Activated CD4-positive, alpha-beta T cell treated with anti-CD3 and anti-CD28 coated beads, Interleukin-2, amount 50 U/mL, for 4 hours (primary cell): Measurements from ENCODE around the gene HIVEP3.
"Not testable (repeated sequence)": the region's sequence is repeated elsewhere in the genome, so short reads cannot be mapped to it uniquely, and the experiment has no call there.

Experiments
- DNase-seq, 2 experiments: peaks; one replicate each; pipeline ENCODE4 v3.0.0-alpha.2; 2020

The HIVEP3 gene

GRCh38 chr1:41572224-41572623 lies 346.5 kb downstream of the HIVEP3 start:
- DNase-seq, result no peak

GRCh38 chr1:41571041-41571440 lies 347.7 kb downstream of the HIVEP3 start:
- no peak for DNase-seq

GRCh38 chr1:41568204-41568603 lies 350.5 kb downstream of the HIVEP3 start:
- DNase-seq, result no peak

- DNase-seq, result no peak
Measured at GRCh38 chr1:41566969-41567368, 351.8 kb downstream of the HIVEP3 start.

- DNase-seq, result no peak
Measured at GRCh38 chr1:41566274-41566885, 352.3 kb downstream of the HIVEP3 start.

- DNase-seq, result no peak
Measured at GRCh38 chr1:41564741-41565475, 353.8 kb downstream of the HIVEP3 start.

GRCh38 chr1:41562328-41562727 lies 356.4 kb downstream of the HIVEP3 start:
- no peak for DNase-seq

GRCh38 chr1:41560931-41561330 lies 357.8 kb downstream of the HIVEP3 start:
- no peak for DNase-seq

- DNase-seq, result no peak
Measured at GRCh38 chr1:41560496-41560895, 358.2 kb downstream of the HIVEP3 start.

GRCh38 chr1:41559331-41559730 lies 359.4 kb downstream of the HIVEP3 start:
- no peak for DNase-seq

GRCh38 chr1:41558761-41559171 lies 360.0 kb downstream of the HIVEP3 start:
- DNase-seq, result no peak

- no peak for DNase-seq
Measured at GRCh38 chr1:41557751-41558455, 360.8 kb downstream of the HIVEP3 start.

GRCh38 chr1:41554746-41555145 lies 364.0 kb downstream of the HIVEP3 start:
- DNase-seq, result not testable (repeated sequence)

GRCh38 chr1:41547781-41548560 lies 370.8 kb downstream of the HIVEP3 start:
- DNase-seq, result no peak

GRCh38 chr1:41547336-41547735 lies 371.4 kb downstream of the HIVEP3 start:
- no peak for DNase-seq

- no peak for DNase-seq
Measured at GRCh38 chr1:41546833-41547135, 371.9 kb downstream of the HIVEP3 start.

GRCh38 chr1:41545996-41546832 lies 372.5 kb downstream of the HIVEP3 start:
- DNase-seq, result no peak

GRCh38 chr1:41542196-41542930 lies 376.4 kb downstream of the HIVEP3 start:
- no peak for DNase-seq

GRCh38 chr1:41541592-41541952 lies 377.1 kb downstream of the HIVEP3 start:
- no peak for DNase-seq

- DNase-seq, result no peak
Measured at GRCh38 chr1:41540886-41541591, 377.7 kb downstream of the HIVEP3 start.

GRCh38 chr1:41539999-41540398 lies 378.7 kb downstream of the HIVEP3 start:
- no peak for DNase-seq
